Measurements from ENCODE around the gene PJA2. TPM values are rescaled to one million over a fixed set of nuclear protein-coding genes. Genes with fewer than 3 reads are reported as not detected.

PJA2 gene
- polyA plus RNA-seq, 1 experiment = 109 TPM

DNA sequence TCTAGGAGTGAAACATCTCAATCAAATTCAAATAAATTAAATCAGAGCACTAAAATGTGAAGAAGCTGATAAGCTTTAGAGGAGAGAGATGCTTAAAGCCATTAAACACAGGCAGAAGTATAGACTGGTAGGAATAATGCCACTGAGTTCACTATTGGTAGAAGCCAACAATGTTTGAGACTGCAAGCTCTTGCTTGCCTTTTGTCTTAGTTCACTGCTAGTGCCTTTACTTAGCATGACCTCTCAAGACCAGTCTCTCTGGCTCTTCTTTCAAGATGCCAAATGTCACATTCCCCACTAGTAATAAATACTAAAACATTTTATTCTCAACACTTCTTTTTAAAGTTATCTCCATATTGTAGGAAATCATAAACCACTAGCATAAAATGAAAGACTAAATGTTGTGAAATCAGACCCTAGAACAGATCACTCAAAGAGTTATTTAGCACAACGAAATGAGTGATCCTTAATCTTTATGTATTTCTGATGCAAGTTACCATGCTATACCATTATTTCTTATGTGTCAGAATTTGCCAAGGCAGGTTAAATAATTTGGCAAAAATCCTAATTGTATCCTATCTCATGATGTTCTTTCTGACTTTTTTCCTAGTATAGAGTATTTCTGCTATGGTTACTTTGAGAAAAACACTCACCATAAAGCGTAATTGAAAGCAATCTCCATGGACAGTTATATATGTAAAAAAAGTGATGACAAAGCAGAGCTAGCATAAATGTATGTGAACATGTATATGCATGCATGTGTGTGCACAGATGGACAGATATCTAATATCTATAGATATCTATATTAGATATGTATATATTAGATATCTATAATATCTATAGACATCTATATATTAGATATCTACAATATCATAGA lies 57.5 kb downstream of the PJA2 start:
- Histone ChIP-seq H3K27ac (ENCODE audit: low read depth, low read length) (no peak overlapping the region), H3K9me3 (ENCODE audit: control insufficient read depth, insufficient read depth, low read length) (no peaks in the 10 kb centered on the region), H3K4me3 (ENCODE audit: low read depth, low read length) (no peak overlapping the region), H3K27me3 (ENCODE audit: control insufficient read depth, insufficient read depth, low read length) (no peaks in the 10 kb centered on the region)
- TF ChIP-seq CTCF (IDR thresholded peaks at IDR 0.05; ENCODE audit: low read depth, low read length) = no peak
- CTCF ChIA-PET = no interaction called here
- DNase-seq (ENCODE audit: low read depth, low spot score) = no peak
- POLR2A ChIA-PET = no interaction called here

GRCh38 chr5:109350537-109351270 lies 59.1 kb downstream of the PJA2 start:
- Histone ChIP-seq H3K27me3 (ENCODE audit: control insufficient read depth, insufficient read depth, low read length) (no peaks in the 10 kb centered on the region), H3K27ac (ENCODE audit: low read depth, low read length) (no peak overlapping the region), H3K9me3 (ENCODE audit: control insufficient read depth, insufficient read depth, low read length) (no peaks in the 10 kb centered on the region), H3K4me3 (ENCODE audit: low read depth, low read length) (no peak overlapping the region)
- TF ChIP-seq CTCF (IDR thresholded peaks at IDR 0.05; ENCODE audit: low read depth, low read length) = no peak
- POLR2A ChIA-PET = no interaction called here
- CTCF ChIA-PET = no interaction called here
- no peak for DNase-seq (ENCODE audit: low read depth, low spot score)

DNA sequence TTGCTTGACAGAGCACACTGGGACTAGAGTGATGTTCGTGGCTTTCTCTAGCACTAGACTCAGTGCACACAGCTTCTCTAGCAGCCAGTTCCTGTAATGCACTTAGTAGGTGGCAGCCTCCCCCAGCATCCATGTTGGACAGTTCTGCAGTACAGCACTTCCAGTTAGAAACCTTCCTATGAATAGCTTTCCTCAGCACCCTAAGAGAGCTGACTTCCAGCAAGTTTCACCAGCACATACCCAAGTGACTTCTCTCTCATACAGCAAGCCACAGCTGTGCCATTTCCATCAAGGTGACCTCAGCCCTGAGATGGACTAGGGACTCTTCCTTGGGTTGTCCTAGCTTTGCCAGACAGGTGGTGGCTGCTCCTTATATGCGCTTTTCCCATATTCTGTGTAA lies 60.4 kb downstream of the PJA2 start:
- DNase-seq (ENCODE audit: low read depth, low spot score) = no peak
- H3K27me3 ChIP-seq (ENCODE audit: control insufficient read depth, insufficient read depth, low read length) = no peaks in the 10 kb centered on the region
- H3K4me3 ChIP-seq (ENCODE audit: low read depth, low read length) = no peak overlapping the region
- ChIA-PET POLR2A (no interaction called here), CTCF (no interaction called here)
- H3K27ac ChIP-seq (ENCODE audit: low read depth, low read length) = no peak overlapping the region
- H3K9me3 ChIP-seq (ENCODE audit: control insufficient read depth, insufficient read depth, low read length) = no peaks in the 10 kb centered on the region
- TF ChIP-seq CTCF (IDR thresholded peaks at IDR 0.05; ENCODE audit: low read depth, low read length) = no peak

DNA sequence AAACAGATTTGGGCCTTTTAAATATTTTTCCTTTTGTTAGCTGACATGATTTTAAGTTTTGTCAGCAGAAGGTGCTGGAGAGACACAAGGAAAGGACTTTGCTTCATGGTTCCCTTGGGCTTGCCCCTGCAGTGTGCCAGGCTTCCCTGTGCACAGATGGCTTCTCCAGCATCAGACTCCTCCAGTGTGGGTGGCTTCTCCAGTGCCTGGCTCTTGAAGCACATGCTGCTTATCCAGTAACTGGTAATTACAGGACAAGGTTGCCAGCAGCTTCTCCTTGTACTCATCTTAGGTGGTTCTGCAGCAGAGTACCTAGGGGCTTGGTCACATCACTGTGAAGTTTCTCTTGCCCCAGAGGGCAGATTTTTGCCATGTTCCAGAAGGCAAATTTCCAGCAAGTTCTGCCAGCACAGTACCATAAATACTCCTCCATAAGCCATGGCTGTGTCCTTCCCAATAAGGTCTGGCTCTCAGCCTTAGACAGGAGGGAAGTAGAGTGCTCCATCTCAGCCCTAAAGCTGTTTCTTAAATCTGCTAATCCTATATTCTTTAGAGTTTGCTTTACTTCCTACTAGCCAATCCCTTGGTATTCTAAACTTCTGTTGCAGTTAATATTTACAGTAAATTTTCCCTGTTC lies 62.4 kb downstream of the PJA2 start:
- Histone ChIP-seq H3K4me3 (ENCODE audit: low read depth, low read length) (no peak overlapping the region), H3K9me3 (ENCODE audit: control insufficient read depth, insufficient read depth, low read length) (no peaks in the 10 kb centered on the region), H3K27ac (ENCODE audit: low read depth, low read length) (no peak overlapping the region), H3K27me3 (ENCODE audit: control insufficient read depth, insufficient read depth, low read length) (no peaks in the 10 kb centered on the region)
- no peak for DNase-seq (ENCODE audit: low read depth, low spot score)
- ChIA-PET CTCF (no interaction called here), POLR2A (no interaction called here)
- TF ChIP-seq CTCF (IDR thresholded peaks at IDR 0.05; ENCODE audit: low read depth, low read length) = no peak

GRCh38 chr5:109345699-109346098 lies 64.1 kb downstream of the PJA2 start:
- ChIA-PET CTCF (no interaction called here), POLR2A (interaction anchor here (0.6 kb wide), 1 partner anchor 425 kb away, joined by 8 read pairs; no protein-coding TSS in a partner anchor)
- no peak overlapping the region for H3K27ac ChIP-seq (ENCODE audit: low read depth, low read length)
- no peak for TF ChIP-seq CTCF (IDR thresholded peaks at IDR 0.05; ENCODE audit: low read depth, low read length)
- no peaks in the 10 kb centered on the region for H3K9me3 ChIP-seq (ENCODE audit: control insufficient read depth, insufficient read depth, low read length)
- H3K27me3 ChIP-seq (ENCODE audit: control insufficient read depth, insufficient read depth, low read length) = no peaks in the 10 kb centered on the region
- no peak overlapping the region for H3K4me3 ChIP-seq (ENCODE audit: low read depth, low read length)
- DNase-seq (ENCODE audit: low read depth, low spot score) = no peak
